Fibroblast of mammary gland (primary cell): ENCODE measurements around the gene ZBTB4.
A peak's percentile ranks its signal among the peaks of the same experiment; 100 is the strongest.

Experiments used
- DNase-seq: peaks from one replicate; pipeline ENCODE4 v3.0.0-alpha.2; 2010; ENCODE audit warnings: low read depth
- H3K4me3 ChIP-seq: 2 replicates; pipeline ENCODE4 v1.5.1; 2011; ENCODE audit warnings: low read depth, mild to moderate bottlenecking, low read length, moderate library complexity; ENCODE audit not compliant: control insufficient read depth
- CTCF ChIP-seq: conservative IDR thresholded peaks from 2 replicates; pipeline ENCODE4 v1.5.1; 2011; ENCODE audit warnings: low read depth, low read length, inconsistent platforms; ENCODE audit not compliant: control insufficient read depth, insufficient read depth

The ZBTB4 gene

GRCh38 chr17:7463372-7463846 lies 16.0 kb downstream of the ZBTB4 start:
- no peak for TF ChIP-seq CTCF
- no peak for DNase-seq
- H3K4me3 ChIP-seq = no peak overlapping the region

- no peak for TF ChIP-seq CTCF
- H3K4me3 ChIP-seq = no peak overlapping the region
- DNase-seq = no peak
These were observed 16.7 kb downstream of the ZBTB4 start for GRCh38 chr17:7462474-7463371.

- H3K4me3 ChIP-seq = no peak overlapping the region
- TF ChIP-seq CTCF = no peak
- DNase-seq = no peak
These were observed 18.4 kb downstream of the ZBTB4 start for GRCh38 chr17:7460850-7461660.

GRCh38 chr17:7459961-7460545 lies 19.4 kb downstream of the ZBTB4 start:
- TF ChIP-seq CTCF = no peak
- peak; percentile 39 for DNase-seq
- no peak overlapping the region for H3K4me3 ChIP-seq

- no peak overlapping the region for H3K4me3 ChIP-seq
- no peak for DNase-seq
These were observed 31.0 kb downstream of the ZBTB4 start for GRCh38 chr17:7448461-7448860.

GRCh38 chr17:7445619-7445968 lies 33.8 kb downstream of the ZBTB4 start:
- H3K4me3 ChIP-seq = no peak overlapping the region
- TF ChIP-seq CTCF = no peak
- DNase-seq = no peak

More at GRCh38 chr17:7448461-7448860, 31.0 kb downstream of the ZBTB4 start:
- no peak for TF ChIP-seq CTCF
